ENCODE measurements around the gene DUSP22. TPM values are rescaled to one million over a fixed set of nuclear protein-coding genes. Genes with fewer than 3 reads are reported as not detected.
A peak's percentile ranks its signal among the peaks of the same experiment; 100 is the strongest.

Gene DUSP22
- total and polyA plus RNA-seq, 7 donors: 31.6 to 58.0 (median 49.7) TPM

- no peaks in the 10 kb centered on the region for H3K9me3 ChIP-seq
- no peaks in the 10 kb centered on the region for H3K36me3 ChIP-seq (ENCODE audit: insufficient read depth in 1 of 2, low read depth in 1 of 2)
- intact Hi-C loops (cut with DNase I): no loop called here
- no peak overlapping the region for H3K4me3 ChIP-seq
- TF ChIP-seq CTCF (IDR thresholded peaks at IDR 0.05): no peak
- peak in 1 of 2 donors; percentile 42 for DNase-seq
- ATAC-seq: no peak
- 85 to 89% (median 86%) methylated on average over 17 of the region's 17 CpGs for WGBS, 3 donors
- no peaks in the 10 kb centered on the region for H3K4me1 ChIP-seq
- H3K27me3 ChIP-seq (ENCODE audit: insufficient read depth in 3 of 3, low read length in 2 of 3): peaks cover 0 to 38% (median 3%) of the 10 kb centered on the region in 3 donors
- H3K27ac ChIP-seq: no peak overlapping the region
Observed at GRCh38 chr6:381742-382461, 89.6 kb downstream of the DUSP22 start.

- Histone ChIP-seq H3K27me3 (ENCODE audit: insufficient read depth in 3 of 3, low read length in 2 of 3) (peaks cover 0 to 47% (median 3%) of the 10 kb centered on the region in 3 donors), H3K4me1 (no peaks in the 10 kb centered on the region), H3K4me3 (no peak overlapping the region), H3K9me3 (no peaks in the 10 kb centered on the region), H3K36me3 (ENCODE audit: insufficient read depth in 1 of 2, low read depth in 1 of 2) (no peaks in the 10 kb centered on the region), H3K27ac (no peak overlapping the region)
- TF ChIP-seq CTCF (IDR thresholded peaks at IDR 0.05): no peak
- 78 to 83% (median 80%) methylated on average over 22 of the region's 22 CpGs for WGBS, 3 donors
- ATAC-seq: no peak
- intact Hi-C loops (cut with DNase I): no loop called here
- DNase-seq: no peak
Observed at GRCh38 chr6:382883-383810, 90.9 kb downstream of the DUSP22 start.

- no peaks in the 10 kb centered on the region for H3K4me1 ChIP-seq
- no peak for DNase-seq
- H3K27me3 ChIP-seq (ENCODE audit: insufficient read depth in 3 of 3, low read length in 2 of 3): peaks cover 2 to 54% (median 3%) of the 10 kb centered on the region in 3 donors
- H3K9me3 ChIP-seq: no peaks in the 10 kb centered on the region
- no peak overlapping the region for H3K4me3 ChIP-seq
- intact Hi-C loops (cut with DNase I): no loop called here
- no peak for ATAC-seq
- no peak for TF ChIP-seq CTCF (IDR thresholded peaks at IDR 0.05)
- H3K27ac ChIP-seq: no peak overlapping the region
- H3K36me3 ChIP-seq (ENCODE audit: insufficient read depth in 1 of 2, low read depth in 1 of 2): no peaks in the 10 kb centered on the region
- 63 to 77% (median 71%) methylated on average over 3 of the region's 3 CpGs for WGBS, 3 donors
Observed at GRCh38 chr6:383856-384255, 91.6 kb downstream of the DUSP22 start.

- ATAC-seq (no peak), DNase-seq (no peak)
- no peaks in the 10 kb centered on the region for H3K9me3 ChIP-seq
- H3K36me3 ChIP-seq (ENCODE audit: insufficient read depth in 1 of 2, low read depth in 1 of 2): no peaks in the 10 kb centered on the region
- H3K27ac ChIP-seq: no peak overlapping the region
- no peak for TF ChIP-seq CTCF (IDR thresholded peaks at IDR 0.05)
- intact Hi-C loops (cut with DNase I): no loop called here
- H3K4me1 ChIP-seq: no peaks in the 10 kb centered on the region
- H3K27me3 ChIP-seq (ENCODE audit: insufficient read depth in 3 of 3, low read length in 2 of 3): peaks cover 2 to 55% (median 3%) of the 10 kb centered on the region in 3 donors
- H3K4me3 ChIP-seq: no peak overlapping the region
- 84 to 92% (median 89%) methylated on average over 6 of the region's 6 CpGs for WGBS, 3 donors
Observed at GRCh38 chr6:384898-385297, 92.6 kb downstream of the DUSP22 start.

Data from psoas muscle (tissue), 8 donors.